Esophagus squamous epithelium (tissue), 5 donors: Measurements from ENCODE around the gene R3HDM4. TPM values are rescaled to one million over a fixed set of nuclear protein-coding genes. Genes with fewer than 3 reads are reported as not detected.

Experiments used
- DNase-seq: peaks from one replicate; lab custom pipeline; 2025; lab: John Stamatoyannopoulos, UW
- H3K27ac ChIP-seq, 4 donors: fragments of 200-600 bp; sonication (generic); one replicate each; pipeline ENCODE4 v1.5.1; 2016 to 2019; ENCODE audit warnings: mild to moderate bottlenecking in 1 of 4
- H3K27me3 ChIP-seq, 4 donors: fragments of 200-600 bp; sonication (generic); 1 replicate in 3 of 4; 2 replicates in 1 of 4; pipeline versions ENCODE4 v1.5.1 to v1.6.0; 2017 to 2021; ENCODE audit warnings: antibody characterized with exemption in 1 of 4
- H3K36me3 ChIP-seq, 3 donors: fragments of 200-600 bp; sonication (generic); one replicate each; pipeline ENCODE4 v1.5.1; 2016 to 2019
- H3K4me1 ChIP-seq, 3 donors: fragments of 200-600 bp; sonication (generic); one replicate each; pipeline ENCODE4 v1.5.1; 2017 to 2019
- H3K4me3 ChIP-seq, 4 donors: fragments of 200-600 bp; sonication (generic); 1 replicate in 3 of 4; 2 replicates in 1 of 4; pipeline ENCODE4 v1.5.1; 2016 to 2019; ENCODE audit warnings: mild to moderate bottlenecking in 2 of 4, moderate library complexity in 1 of 4
- H3K9me3 ChIP-seq, 3 donors: fragments of 200-600 bp; sonication (generic); one replicate each; pipeline ENCODE4 v1.5.1; 2016 to 2019
- POLR2A ChIP-seq, 4 donors: fragments of 450-650 bp; IDR thresholded peaks; one replicate each; pipeline ENCODE4 v1.6.1; 2017; ENCODE audit warnings: antibody characterized with exemption in 4 of 4, mild to moderate bottlenecking in 4 of 4, moderate library complexity in 3 of 4
- WGBS, 2 donors: methylation state at CpG; one replicate each; pipeline ENCODE4 v1.1.5; 2018; 5-methylcytosine and 5-hydroxymethylcytosine counted together
- intact Hi-C: fragments of 100-400 bp; cut with DNase I; formaldehyde crosslinking; loops from one replicate; pipeline ENCODE4 v1.15.0; 2022
- total RNA-seq, 4 donors: library from RNA; depleted of rRNA; stranded (reverse); fragments of >200 nt; gene quantifications; one replicate each; pipeline ENCODE4 v1.1.0, GENCODE V29; 2016
- TF ChIP-seq, protein P1 (sequence below), 6 experiments: fragments of 450-650 bp in 4 of 6; fragments of 200-600 bp in 2 of 6; sonication (generic) in 2 of 6; IDR thresholded peaks; one replicate each; pipeline ENCODE4 v1.5.1; 2016 to 2019; ENCODE audit warnings: antibody characterized with exemption in 6 of 6, mild to moderate bottlenecking in 4 of 6, moderate library complexity in 4 of 6
- donor health status: DM: yes; HTN: yes; CAD: no.

Gene R3HDM4
- total RNA-seq, 4 donors from 2014 or later, result 42.9 to 83.7 (median 62.4) TPM

DNA sequence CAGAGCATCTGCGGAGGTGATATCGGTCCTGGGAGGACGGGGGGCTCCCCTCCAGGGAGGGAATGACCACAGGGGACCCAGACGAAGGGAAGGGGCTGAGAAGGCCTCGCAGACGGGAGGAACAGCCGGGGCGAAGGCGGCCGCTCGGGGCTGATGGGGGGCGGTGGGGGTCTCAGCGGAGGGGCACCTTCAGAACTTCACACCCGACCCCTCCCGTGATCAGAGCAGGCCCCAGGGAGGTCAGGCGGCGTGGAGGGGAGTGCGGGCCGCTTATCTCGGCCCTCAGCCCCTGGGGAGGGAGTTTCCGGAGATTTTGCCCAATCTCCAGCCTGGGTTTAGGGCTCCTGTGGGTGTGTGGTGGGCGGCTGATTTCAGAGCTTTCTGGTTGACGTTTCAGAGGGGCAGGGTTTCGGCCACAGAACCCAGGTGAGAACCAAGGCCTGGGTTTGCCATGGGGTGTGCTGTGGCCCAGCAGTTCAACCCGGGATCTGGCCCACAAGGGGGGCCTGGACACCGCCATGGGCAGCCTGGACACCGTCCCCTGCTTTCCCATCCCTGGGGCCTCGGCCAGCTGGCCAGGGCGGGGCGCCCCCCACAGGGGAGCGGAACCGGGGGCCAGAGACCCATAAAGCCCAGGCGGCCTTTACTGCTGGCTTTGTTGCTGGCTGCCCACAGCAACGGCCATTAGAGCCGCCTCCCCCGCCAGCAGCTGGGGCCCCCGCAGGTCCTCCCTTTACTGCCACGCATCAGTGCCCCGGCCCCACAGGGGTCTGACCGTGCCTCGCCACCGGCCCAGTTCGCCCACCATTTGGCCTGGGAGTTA lies 41.9 kb upstream of the R3HDM4 start:
- Histone ChIP-seq H3K27ac (no peak overlapping the region), H3K36me3 (no peaks in the 10 kb centered on the region), H3K4me3 (no peak overlapping the region), H3K4me1 (peaks cover 10 to 34% (median 11%) of the 10 kb centered on the region in 3 donors), H3K9me3 (no peaks in the 10 kb centered on the region), H3K27me3 (no peaks in the 10 kb centered on the region)
- 69 to 88% methylated on average over 17 to 25 of the region's 43 CpGs for WGBS, 2 donors
- no peak for DNase-seq
- TF ChIP-seq, protein P1, sequence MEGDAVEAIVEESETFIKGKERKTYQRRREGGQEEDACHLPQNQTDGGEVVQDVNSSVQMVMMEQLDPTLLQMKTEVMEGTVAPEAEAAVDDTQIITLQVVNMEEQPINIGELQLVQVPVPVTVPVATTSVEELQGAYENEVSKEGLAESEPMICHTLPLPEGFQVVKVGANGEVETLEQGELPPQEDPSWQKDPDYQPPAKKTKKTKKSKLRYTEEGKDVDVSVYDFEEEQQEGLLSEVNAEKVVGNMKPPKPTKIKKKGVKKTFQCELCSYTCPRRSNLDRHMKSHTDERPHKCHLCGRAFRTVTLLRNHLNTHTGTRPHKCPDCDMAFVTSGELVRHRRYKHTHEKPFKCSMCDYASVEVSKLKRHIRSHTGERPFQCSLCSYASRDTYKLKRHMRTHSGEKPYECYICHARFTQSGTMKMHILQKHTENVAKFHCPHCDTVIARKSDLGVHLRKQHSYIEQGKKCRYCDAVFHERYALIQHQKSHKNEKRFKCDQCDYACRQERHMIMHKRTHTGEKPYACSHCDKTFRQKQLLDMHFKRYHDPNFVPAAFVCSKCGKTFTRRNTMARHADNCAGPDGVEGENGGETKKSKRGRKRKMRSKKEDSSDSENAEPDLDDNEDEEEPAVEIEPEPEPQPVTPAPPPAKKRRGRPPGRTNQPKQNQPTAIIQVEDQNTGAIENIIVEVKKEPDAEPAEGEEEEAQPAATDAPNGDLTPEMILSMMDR (IDR thresholded peaks at IDR 0.05), result no peak
- TF ChIP-seq POLR2A (IDR thresholded peaks at IDR 0.05), result no peak
- intact Hi-C loops, result no loop called here

DNA sequence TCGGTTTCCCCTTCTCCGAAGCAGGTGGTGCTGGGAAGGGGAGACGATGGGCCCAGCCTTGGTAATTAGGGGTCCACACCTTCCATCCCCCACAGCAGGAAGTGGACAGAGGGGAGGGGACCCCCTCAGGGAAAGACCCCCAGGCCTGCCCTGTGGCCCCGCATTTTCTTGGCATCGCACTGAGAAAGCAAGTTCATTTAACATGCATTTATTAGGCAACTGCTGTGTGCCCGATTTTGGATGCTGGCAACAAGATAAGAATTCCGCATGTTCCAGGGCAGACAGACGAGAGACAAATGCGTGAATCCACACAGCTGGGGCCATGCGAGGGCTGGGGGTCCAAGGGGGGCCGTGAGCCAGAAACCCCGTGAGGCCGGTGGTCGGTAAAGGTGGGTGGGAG lies 41.3 kb upstream of the R3HDM4 start:
- whole genome bisulfite sequencing, 2 donors, result 63 to 65% methylated on average over 6 to 9 of the region's 14 CpGs
- no peak for DNase-seq
- H3K27ac ChIP-seq, result no peak overlapping the region
- TF ChIP-seq, protein P1 (IDR thresholded peaks at IDR 0.05), result no peak
- H3K36me3 ChIP-seq, result no peaks in the 10 kb centered on the region
- no peaks in the 10 kb centered on the region for H3K9me3 ChIP-seq
- no peak overlapping the region for H3K4me3 ChIP-seq
- H3K27me3 ChIP-seq, result no peaks in the 10 kb centered on the region
- intact Hi-C loops, result no loop called here
- H3K4me1 ChIP-seq, result peaks cover 10 to 33% (median 11%) of the 10 kb centered on the region in 3 donors

- peak overlapping the region in 2 of 4 donors; percentile 26 to 28 for H3K4me3 ChIP-seq
- peaks cover 10 to 27% (median 11%) of the 10 kb centered on the region in 3 donors for H3K4me1 ChIP-seq
- H3K36me3 ChIP-seq, result no peaks in the 10 kb centered on the region
- H3K27ac ChIP-seq, result no peak overlapping the region
- H3K27me3 ChIP-seq, result no peaks in the 10 kb centered on the region
- TF ChIP-seq, protein P1 (IDR thresholded peaks at IDR 0.05), result no peak
- H3K9me3 ChIP-seq, result no peaks in the 10 kb centered on the region
- no peak for DNase-seq
- intact Hi-C loops, result no loop called here
- WGBS, 2 donors, result 72 to 74% methylated on average over 8 to 12 of the region's 33 CpGs
Measured at GRCh38 chr19:953445-954271, 40.6 kb upstream of the R3HDM4 start.

DNA sequence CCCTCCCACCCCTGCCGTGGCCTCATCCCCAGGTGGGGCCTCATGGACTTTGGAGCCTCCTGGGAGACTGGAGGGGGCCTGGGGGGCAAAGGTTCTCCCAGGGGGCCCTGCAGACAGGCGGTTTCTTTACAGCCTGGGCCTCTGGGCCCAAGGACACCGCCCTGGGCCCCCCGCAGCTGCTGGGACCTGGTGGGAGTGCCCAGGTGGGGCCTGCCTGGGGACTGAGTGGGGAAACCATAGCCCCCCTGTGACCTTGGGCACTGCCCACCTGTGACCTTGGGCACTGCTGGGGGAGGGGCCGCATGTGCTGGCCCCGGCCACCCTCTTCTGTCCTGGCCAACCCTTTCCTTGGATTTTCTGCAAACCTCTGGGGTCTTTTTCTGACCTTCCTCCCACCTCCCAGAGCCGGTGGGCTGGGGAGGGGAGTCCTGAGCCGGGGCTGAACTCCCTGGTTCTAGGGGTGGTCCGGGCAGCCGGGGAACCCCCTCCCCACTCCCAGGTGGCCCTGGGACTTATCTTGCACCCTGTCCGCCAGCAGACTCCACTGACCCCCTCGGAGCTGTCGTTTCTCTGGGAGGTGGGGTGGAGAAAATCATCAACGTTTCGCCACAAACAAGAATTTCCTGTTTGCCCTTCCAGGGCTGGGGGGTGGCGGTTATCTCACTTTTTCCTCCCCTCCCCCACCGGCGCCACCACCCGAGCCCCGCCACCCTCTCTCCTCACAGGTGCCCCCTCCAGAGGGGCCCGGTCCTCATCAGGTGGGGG lies 39.8 kb upstream of the R3HDM4 start:
- no peak for DNase-seq
- Histone ChIP-seq H3K36me3 (peaks cover 0 to under 1% (median 0%) of the 10 kb centered on the region in 3 donors), H3K27ac (no peak overlapping the region), H3K27me3 (no peaks in the 10 kb centered on the region), H3K4me3 (peak overlapping the region in 2 of 4 donors; percentile 26 to 28), H3K4me1 (peaks cover 10 to 26% (median 11%) of the 10 kb centered on the region in 3 donors), H3K9me3 (no peaks in the 10 kb centered on the region)
- TF ChIP-seq, protein P1 (IDR thresholded peaks at IDR 0.05), result no peak
- no peak for TF ChIP-seq POLR2A (IDR thresholded peaks at IDR 0.05)
- intact Hi-C loops, result no loop called here
- 5 to 21% methylated on average over 8 of the region's 21 CpGs for WGBS, 2 donors
